HepG2 (cell line): ENCODE data around the gene UTRN. TPM values are rescaled to one million over a fixed set of nuclear protein-coding genes. Genes with fewer than 3 reads are reported as not detected.

Experiments used
- ATAC-seq: fragments of 200-7000 bp; cut with Tn5 transposase; 3 replicates; pipeline ENCODE4 v1.9.1; 2020; ENCODE audit warnings: mild to moderate bottlenecking, moderate library complexity
- BruUV-seq: library from RNA; stranded (reverse); fragments of 400-500 nt; replicated peaks from 2 replicates; lab custom pipeline; 2021; lab: Mats Ljungman, UMichigan
- CTCF ChIA-PET: fragments of 300-600 bp; formaldehyde crosslinking; extraction: SDS; loops from one replicate; lab custom pipeline; 2021; ENCODE audit warnings: low total read pairs, inconsistent platforms, low intra/inter-chr PET ratio; lab: Yijun Ruan, JAX
- POLR2A ChIA-PET: fragments of 350-600 bp; sonication (Branson Sonifier 250); formaldehyde crosslinking; loops from one replicate; lab custom pipeline; 2020; ENCODE audit warnings: antibody characterized with exemption, inconsistent platforms; lab: Yijun Ruan, JAX
- DNase-seq: peaks from one replicate; pipeline ENCODE4 v3.0.0-alpha.2; 2015; ENCODE audit warnings: low spot score
- FAIRE-seq: peaks from 3 replicates; lab custom pipeline; 2011; peaks lifted over from hg19 to GRCh38; lab: Jason Lieb, UNC
- H2AFZ ChIP-seq: one replicate; pipeline ENCODE4 v1.6.1; 2011; ENCODE audit warnings: low read length, inconsistent platforms
- H3K27ac ChIP-seq: fragments of 300-600 bp; 3 replicates; pipeline ENCODE4 v1.8.0; 2011; ENCODE audit warnings: mixed run types, mild to moderate bottlenecking, mixed read lengths, low read length, inconsistent platforms; ENCODE audit not compliant: insufficient read depth; ENCODE audit errors: extremely low read length
- H3K27me3 ChIP-seq, 2 experiments: fragments of 200-600 bp in 1 of 2; 2 replicates in 1 of 2; 3 replicates in 1 of 2; pipeline versions ENCODE4 v1.6.0 to v1.8.0; 2011; ENCODE audit warnings: low read length in 2 of 2, mild to moderate bottlenecking in 2 of 2, moderate library complexity in 2 of 2, inconsistent platforms in 1 of 2; ENCODE audit not compliant: insufficient read depth in 2 of 2, control insufficient read depth in 1 of 2
- H3K36me3 ChIP-seq, 2 experiments: fragments of 200-600 bp in 1 of 2; replicated peaks in 1 of 2; 2 replicates in 1 of 2; 3 replicates in 1 of 2; pipeline versions ENCODE4 v1.5.1 to v1.8.0; 2011; ENCODE audit warnings: low read length in 2 of 2, inconsistent platforms in 1 of 2; ENCODE audit not compliant: insufficient read depth in 2 of 2, control insufficient read depth in 1 of 2
- H3K4me1 ChIP-seq: 2 replicates; pipeline ENCODE4 v1.5.1; 2012; ENCODE audit warnings: low read length, inconsistent platforms; ENCODE audit not compliant: insufficient read depth
- H3K4me2 ChIP-seq: 2 replicates; pipeline ENCODE4 v1.6.0; 2011; ENCODE audit warnings: low read depth, low read length, inconsistent platforms
- H3K4me3 ChIP-seq, 3 experiments: fragments of 200-600 bp in 1 of 3; sonication (generic), shearing (Covaris generic) in 1 of 3; replicated peaks in 1 of 3; 2 replicates each; pipeline ENCODE4 v1.5.1; 2011 to 2016; ENCODE audit warnings: low read length in 3 of 3, inconsistent platforms in 2 of 3, low read depth in 2 of 3, mild to moderate bottlenecking in 2 of 3, control low read depth in 1 of 3, mixed read lengths in 1 of 3; ENCODE audit not compliant: insufficient read depth in 1 of 3
- H3K79me2 ChIP-seq: one replicate; pipeline ENCODE4 v1.6.1; 2011; ENCODE audit warnings: low read length, inconsistent platforms; ENCODE audit not compliant: insufficient read depth
- H3K9ac ChIP-seq: 2 replicates; pipeline ENCODE4 v1.6.0; 2011; ENCODE audit warnings: mild to moderate bottlenecking, low read depth, low read length, inconsistent platforms; ENCODE audit not compliant: insufficient read depth
- H3K9me3 ChIP-seq: 2 replicates; pipeline ENCODE4 v1.5.1; 2012; ENCODE audit warnings: mild to moderate bottlenecking, low read length
- H4K20me1 ChIP-seq: 2 replicates; pipeline ENCODE4 v1.6.0; 2011; ENCODE audit warnings: inconsistent platforms, mild to moderate bottlenecking, low read length, moderate library complexity; ENCODE audit not compliant: insufficient read depth
- EP300 ChIP-seq, 3 experiments: sonication (generic) in 1 of 3; formaldehyde crosslinking in 1 of 3; IDR thresholded peaks; 2 replicates each; pipeline versions ENCODE4 v1.5.1 to v1.6.1; 2011 to 2020; ENCODE audit warnings: low read depth in 2 of 3, low read length in 2 of 3, borderline replicate concordance in 1 of 3, improper control_type of control experiment in 1 of 3, mild to moderate bottlenecking in 1 of 3, missing genetic modification reagents in 1 of 3, moderate library complexity in 1 of 3
- FOXP4 ChIP-seq: sonication (generic); formaldehyde crosslinking; IDR thresholded peaks from 2 replicates; pipeline ENCODE4 v1.4.0; 2020; ENCODE audit warnings: missing genetic modification reagents
- GMEB1 ChIP-seq: sonication (generic); formaldehyde crosslinking; IDR thresholded peaks from 2 replicates; pipeline ENCODE4 v1.5.1; 2020; ENCODE audit warnings: missing genetic modification reagents, mild to moderate bottlenecking, borderline replicate concordance
- KLF12 ChIP-seq: sonication (generic); formaldehyde crosslinking; IDR thresholded peaks from 2 replicates; pipeline ENCODE4 v1.4.0; 2020; ENCODE audit warnings: missing genetic modification reagents, borderline replicate concordance
- LBX2 ChIP-seq: sonication (generic); formaldehyde crosslinking; IDR thresholded peaks from 2 replicates; pipeline ENCODE4 v1.5.0; 2020; ENCODE audit warnings: missing genetic modification reagents, mild to moderate bottlenecking, borderline replicate concordance
- MED1 ChIP-seq: sonication (generic); formaldehyde crosslinking; IDR thresholded peaks from 2 replicates; pipeline ENCODE4 v1.4.0; 2020; ENCODE audit warnings: missing genetic modification reagents
- MEF2D ChIP-seq: sonication (generic); formaldehyde crosslinking; IDR thresholded peaks from 2 replicates; pipeline ENCODE4 v1.5.1; 2020; ENCODE audit warnings: mild to moderate bottlenecking, missing genetic modification reagents
- NFE2 ChIP-seq: sonication (generic); formaldehyde crosslinking; IDR thresholded peaks from 2 replicates; pipeline ENCODE4 v1.4.0; 2020; ENCODE audit warnings: missing genetic modification reagents
- PTBP1 ChIP-seq: fragments of 200-400 bp; formaldehyde crosslinking; IDR thresholded peaks from 2 replicates; pipeline ENCODE4 v1.6.1; 2018; ENCODE audit warnings: low read length, low read depth; ENCODE audit not compliant: poor library complexity, severe bottlenecking
- RXRB ChIP-seq: IDR thresholded peaks from 2 replicates; pipeline ENCODE4 v1.6.1; 2016; ENCODE audit warnings: borderline replicate concordance, missing genetic modification reagents, missing compliant biosample characterization
- ZFY ChIP-seq: sonication (generic); formaldehyde crosslinking; IDR thresholded peaks from 2 replicates; pipeline ENCODE4 v1.4.0; 2020; ENCODE audit warnings: missing genetic modification reagents
- ZHX2 ChIP-seq, 2 experiments: sonication (generic) in 1 of 2; formaldehyde crosslinking in 1 of 2; IDR thresholded peaks; 2 replicates each; pipeline versions ENCODE4 v1.6.1 to v1.9.0; 2014 to 2022; ENCODE audit warnings: antibody characterized with exemption in 1 of 2, borderline replicate concordance in 1 of 2, inconsistent platforms in 1 of 2, low read depth in 1 of 2, missing genetic modification reagents in 1 of 2
- WGBS: methylation state at CpG from one replicate; pipeline ENCODE4 v1.1.6; 2017; ENCODE audit warnings: low lambda C conversion rate; 5-methylcytosine and 5-hydroxymethylcytosine counted together
- in situ Hi-C: cut with HindIII; loops from 2 replicates; pipeline ENCODE4 v1.10.0; 2017; ENCODE audit warnings: low pct_unique_long_range_greater_than_20kb; ENCODE audit not compliant: extremely low pct_ligation_motif_present
- intact Hi-C: fragments of 100-400 bp; cut with micrococcal nuclease; formaldehyde crosslinking; loops from one replicate; pipeline ENCODE4 v1.10.0; 2022; ENCODE audit not compliant: unreplicated experiment
- polyA plus RNA-seq, 8 experiments: library from polyadenylated mRNA; depleted of rRNA in 3 of 8; stranded (reverse) in 7 of 8; unstranded in 1 of 8; fragments of >200 nt; fragmentation: Illumina TruSeq in 4 of 8; extraction: Trizol in 4 of 8; gene quantifications; 2 replicates each; pipeline versions ENCODE4 v1.2.1 to v1.2.3, GENCODE V29; 2011 to 2016; ENCODE audit warnings: low read depth in 4 of 8, missing spikeins in 1 of 8, mixed read lengths in 1 of 8; ENCODE audit not compliant: insufficient read depth in 1 of 8
- total RNA-seq, 5 experiments: library from RNA; depleted of rRNA; stranded (reverse); fragments of >200 nt; fragmentation: Illumina TruSeq; extraction: Trizol; gene quantifications; 2 replicates each; pipeline ENCODE4 v1.2.3, GENCODE V29; 2016; ENCODE audit warnings: low read depth in 1 of 5

UTRN gene
- total and polyA plus RNA-seq, 2 of the 13 experiments (the other 11 are each of a cell fraction or from before 2014, with no cell fraction given) = 102 to 116 TPM

- no peak overlapping the region for H3K4me2 ChIP-seq
- H3K79me2 ChIP-seq = peaks cover 89% of the 10 kb centered on the region
- FAIRE-seq (no peak), ATAC-seq (no peak), DNase-seq (no peak)
- peaks cover 12 to 27% of the 10 kb centered on the region in 2 experiments for H3K36me3 ChIP-seq
- no peaks in the 10 kb centered on the region for H3K27me3 ChIP-seq
- peak overlapping the region; percentile 15 for H3K27ac ChIP-seq
- H2AFZ ChIP-seq = no peak overlapping the region
- no peak overlapping the region for H3K4me3 ChIP-seq
- peaks cover 100% of the 10 kb centered on the region for H3K4me1 ChIP-seq
- no peak overlapping the region for H3K9ac ChIP-seq
- H4K20me1 ChIP-seq = no peaks in the 10 kb centered on the region
- ChIA-PET CTCF (no interaction called here), POLR2A (interaction anchor here (0.6 to 1.1 kb wide), 3 partner anchors 11 to 68 kb away, joined by 3 to 4 read pairs (median 3); no protein-coding TSS in a partner anchor)
- WGBS = 92% methylated on average over 1 of the region's 1 CpG
- H3K9me3 ChIP-seq = no peaks in the 10 kb centered on the region
- intact Hi-C loops = no loop called here
- in situ Hi-C loops = no loop called here
- BruUV-seq = no TSS peak
- TF ChIP-seq GMEB1 (CRISPR knock-in tag) = 0 out of 2 replicates have a peak, but pooled peaks have one; percentile 7
- peak; percentile 75; the same call in 1 of the 2 replicates for TF ChIP-seq MEF2D
- TF ChIP-seq ZFY (CRISPR knock-in tag) = no peak
- peak in 1 of 2 experiments; percentile 18; a peak in 1 of 4 replicates for TF ChIP-seq EP300 (IDR thresholded peaks at IDR 0.05; ENCODE audit: low read depth in 2 of 2, low read length in 2 of 2)
- TF ChIP-seq EP300 (CRISPR knock-in tag; IDR thresholded peaks at IDR 0.05; ENCODE audit: borderline replicate concordance) = no peak
- 0 out of 2 replicates have a peak, but pooled peaks have one; percentile 19 for TF ChIP-seq KLF12 (CRISPR knock-in tag)
- no peak for TF ChIP-seq ZHX2 (IDR thresholded peaks at IDR 0.05; ENCODE audit: low read depth)
- no peak for TF ChIP-seq ZHX2 (CRISPR knock-in tag; IDR thresholded peaks at IDR 0.05; ENCODE audit: borderline replicate concordance)
- no peak for TF ChIP-seq NFE2 (CRISPR knock-in tag)
- no peak for TF ChIP-seq LBX2 (CRISPR knock-in tag)
- TF ChIP-seq FOXP4 = 0 out of 2 replicates have a peak, but pooled peaks have one; percentile 6
- peak; percentile 68 for TF ChIP-seq RXRB (CRISPR knock-in tag)
- peak; percentile 59; the same call in 1 of the 2 replicates for TF ChIP-seq MED1 (CRISPR knock-in tag)
- no peak for TF ChIP-seq PTBP1
Observed at GRCh38 chr6:144314562-144314961, 29.4 kb downstream of the UTRN start.
